ENCODE data around the gene PUM1.
"Not testable (repeated sequence)": the region's sequence is repeated elsewhere in the genome, so short reads cannot be mapped to it uniquely, and the experiment has no call there.

DNA sequence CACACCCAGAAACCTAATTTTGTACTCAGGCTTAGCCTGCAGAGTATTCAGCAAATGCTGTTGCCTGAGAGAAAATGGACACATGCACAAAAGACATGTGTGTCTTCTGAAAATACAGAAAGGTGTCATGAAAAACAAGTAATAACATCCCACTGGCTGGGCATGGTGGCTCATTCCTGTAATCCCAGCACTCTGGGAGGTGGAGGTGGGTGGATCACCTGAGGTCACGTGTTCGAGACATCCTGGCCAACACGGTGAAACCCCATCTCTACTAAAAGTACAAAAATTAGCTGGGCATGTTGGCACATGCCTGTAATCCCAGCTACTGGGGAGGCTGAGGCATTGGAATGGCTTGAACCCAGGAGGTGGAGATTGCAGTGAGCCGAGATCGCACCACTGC, 18.0 kb downstream of the PUM1 start:
- TF ChIP-seq, protein P1, sequence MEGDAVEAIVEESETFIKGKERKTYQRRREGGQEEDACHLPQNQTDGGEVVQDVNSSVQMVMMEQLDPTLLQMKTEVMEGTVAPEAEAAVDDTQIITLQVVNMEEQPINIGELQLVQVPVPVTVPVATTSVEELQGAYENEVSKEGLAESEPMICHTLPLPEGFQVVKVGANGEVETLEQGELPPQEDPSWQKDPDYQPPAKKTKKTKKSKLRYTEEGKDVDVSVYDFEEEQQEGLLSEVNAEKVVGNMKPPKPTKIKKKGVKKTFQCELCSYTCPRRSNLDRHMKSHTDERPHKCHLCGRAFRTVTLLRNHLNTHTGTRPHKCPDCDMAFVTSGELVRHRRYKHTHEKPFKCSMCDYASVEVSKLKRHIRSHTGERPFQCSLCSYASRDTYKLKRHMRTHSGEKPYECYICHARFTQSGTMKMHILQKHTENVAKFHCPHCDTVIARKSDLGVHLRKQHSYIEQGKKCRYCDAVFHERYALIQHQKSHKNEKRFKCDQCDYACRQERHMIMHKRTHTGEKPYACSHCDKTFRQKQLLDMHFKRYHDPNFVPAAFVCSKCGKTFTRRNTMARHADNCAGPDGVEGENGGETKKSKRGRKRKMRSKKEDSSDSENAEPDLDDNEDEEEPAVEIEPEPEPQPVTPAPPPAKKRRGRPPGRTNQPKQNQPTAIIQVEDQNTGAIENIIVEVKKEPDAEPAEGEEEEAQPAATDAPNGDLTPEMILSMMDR (IDR thresholded peaks at IDR 0.05), result not testable (repeated sequence)
- not testable (repeated sequence) for TF ChIP-seq POLR2AphosphoS5 (IDR thresholded peaks at IDR 0.05); POLR2A (IDR thresholded peaks at IDR 0.05; ENCODE audit: low read depth)

Data from esophagus muscularis mucosa (tissue), 3 donors.